Endothelial cell of umbilical vein (primary cell): Measurements from ENCODE around the gene WNK4. TPM values are rescaled to one million over a fixed set of nuclear protein-coding genes. Genes with fewer than 3 reads are reported as not detected.
"Not testable (repeated sequence)": the region's sequence is repeated elsewhere in the genome, so short reads cannot be mapped to it uniquely, and the experiment has no call there.

ENCODE experiments used
- BruUV-seq: library from RNA; stranded (reverse); fragments of 400-500 nt; replicated peaks from 2 replicates; lab custom pipeline; 2021; lab: Mats Ljungman, UMichigan
- CTCF ChIA-PET: fragments of 300-600, 350-600 bp; sonication (Branson Sonifier 250); formaldehyde crosslinking; loops from one replicate; lab custom pipeline; 2021; ENCODE audit warnings: antibody characterized with exemption, inconsistent platforms; lab: Charles Lee
- POLR2A ChIA-PET: fragments of 300-600, 350-600 bp; sonication (Branson Sonifier 250); formaldehyde crosslinking; loops from one replicate; lab custom pipeline; 2021; ENCODE audit warnings: antibody characterized with exemption, inconsistent platforms; lab: Charles Lee
- DNase-seq: peaks from one replicate; pipeline ENCODE4 v3.0.0-alpha.2; 2011; ENCODE audit warnings: low read depth, low spot score
- FAIRE-seq: peaks from 2 replicates; lab custom pipeline; 2011; peaks lifted over from hg19 to GRCh38; lab: Jason Lieb, UNC
- H2AFZ ChIP-seq: 2 replicates; pipeline ENCODE4 v1.6.0; 2012; ENCODE audit warnings: low read depth, low read length, control low read depth, inconsistent platforms
- H3K27ac ChIP-seq: 2 replicates; pipeline ENCODE4 v1.5.1; 2011; ENCODE audit warnings: low read depth, mild to moderate bottlenecking, control low read depth, low read length, moderate library complexity; ENCODE audit not compliant: insufficient read depth
- H3K27me3 ChIP-seq, 2 experiments: 2 replicates each; pipeline versions ENCODE4 v1.6.0 to v1.6.1; 2011; ENCODE audit warnings: low read length in 2 of 2, mixed read lengths in 1 of 2; ENCODE audit not compliant: control insufficient read depth in 2 of 2, insufficient read depth in 2 of 2
- H3K36me3 ChIP-seq, 2 experiments: 2 replicates in 1 of 2; 3 replicates in 1 of 2; pipeline ENCODE4 v1.5.1; 2011; ENCODE audit warnings: low read length in 2 of 2, mild to moderate bottlenecking in 1 of 2, moderate library complexity in 1 of 2; ENCODE audit not compliant: control insufficient read depth in 2 of 2, insufficient read depth in 2 of 2; ENCODE audit errors: extremely low read depth in 1 of 2
- H3K4me1 ChIP-seq: 3 replicates; pipeline ENCODE4 v1.5.1; 2011; ENCODE audit warnings: mild to moderate bottlenecking, low read length; ENCODE audit not compliant: control insufficient read depth, insufficient read depth; ENCODE audit errors: extremely low read depth
- H3K4me2 ChIP-seq: 2 replicates; pipeline ENCODE4 v1.6.1; 2011; ENCODE audit warnings: low read length, control low read depth, mixed read lengths; ENCODE audit not compliant: insufficient read depth
- H3K4me3 ChIP-seq, 3 experiments: fragments of 200-600 bp in 1 of 3; sonication (generic), shearing (Covaris generic) in 1 of 3; replicated peaks in 1 of 3; 2 replicates each; pipeline ENCODE4 v1.5.1; 2011 to 2016; ENCODE audit warnings: control low read depth in 3 of 3, low read length in 3 of 3, mild to moderate bottlenecking in 2 of 3, inconsistent platforms in 1 of 3, low read depth in 1 of 3, moderate library complexity in 1 of 3; ENCODE audit not compliant: insufficient read depth in 1 of 3
- H3K79me2 ChIP-seq: 2 replicates; pipeline ENCODE4 v1.6.0; 2012; ENCODE audit warnings: low read length, inconsistent platforms; ENCODE audit not compliant: control insufficient read depth, insufficient read depth
- H3K9ac ChIP-seq: replicated peaks from 2 replicates; pipeline ENCODE3; 2011; ENCODE audit warnings: low read length, control low read depth; ENCODE audit not compliant: insufficient read depth; ENCODE audit errors: extremely low read depth
- H3K9me1 ChIP-seq: replicated peaks from 3 replicates; pipeline ENCODE4 v1.6.0; 2011; ENCODE audit warnings: mild to moderate bottlenecking, low read length; ENCODE audit not compliant: control insufficient read depth, insufficient read depth; ENCODE audit errors: extremely low read depth
- H3K9me3 ChIP-seq: replicated peaks from 2 replicates; pipeline ENCODE4 v1.5.1; 2012; ENCODE audit warnings: low read length, inconsistent platforms; ENCODE audit not compliant: control insufficient read depth, insufficient read depth
- H4K20me1 ChIP-seq: replicated peaks from 2 replicates; pipeline ENCODE3; 2011; ENCODE audit warnings: mild to moderate bottlenecking, low read length; ENCODE audit not compliant: control insufficient read depth, insufficient read depth; ENCODE audit errors: extremely low read depth
- CTCF ChIP-seq, 2 donors: IDR thresholded peaks; 1 replicate in 1 of 2; 2 replicates in 1 of 2; pipeline ENCODE4 v1.5.1; 2011; ENCODE audit warnings: low read length in 2 of 2, mild to moderate bottlenecking in 2 of 2, moderate library complexity in 2 of 2, control low read depth in 1 of 2, inconsistent platforms in 1 of 2, low read depth in 1 of 2; ENCODE audit not compliant: insufficient read depth in 1 of 2; ENCODE audit errors: extremely low read depth in 1 of 2
- EZH2 ChIP-seq: IDR thresholded peaks from 2 replicates; pipeline ENCODE4 v1.6.1; 2012; ENCODE audit warnings: borderline replicate concordance, low read depth, mild to moderate bottlenecking, moderate library complexity, low read length, inconsistent platforms; ENCODE audit not compliant: severe bottlenecking
- FOS ChIP-seq: IDR thresholded peaks from 2 replicates; pipeline ENCODE4 v1.6.1; 2011; ENCODE audit warnings: mild to moderate bottlenecking, low read length, moderate library complexity, borderline replicate concordance; ENCODE audit not compliant: insufficient read depth
- JUN ChIP-seq: IDR thresholded peaks from 2 replicates; pipeline ENCODE4 v1.6.1; 2011; ENCODE audit warnings: borderline replicate concordance, low read depth; ENCODE audit not compliant: insufficient read length, insufficient read depth
- MAX ChIP-seq: IDR thresholded peaks from 2 replicates; pipeline ENCODE4 v1.6.1; 2011; ENCODE audit not compliant: insufficient read depth, insufficient read length
- POLR2A ChIP-seq: IDR thresholded peaks from 2 replicates; pipeline ENCODE4 v1.6.1; 2012; ENCODE audit warnings: low read depth, mild to moderate bottlenecking, control low read depth, low read length
- dilution Hi-C: fragments of 300-500 bp; cut with MboI; formaldehyde crosslinking; loops from one replicate; pipeline ENCODE4 v1.15.0; 2019; ENCODE audit warnings: low sequenced_read_pairs; ENCODE audit not compliant: extremely low pct_ligation_motif_present
- intact Hi-C: fragments of 100-400 bp; cut with micrococcal nuclease; formaldehyde crosslinking; loops from one replicate; pipeline ENCODE4 v1.10.0; 2022
- polyA plus RNA-seq, 4 experiments: library from polyadenylated mRNA; depleted of rRNA in 3 of 4; stranded (reverse) in 3 of 4; unstranded in 1 of 4; fragments of >200 nt; gene quantifications; 2 replicates each; pipeline versions ENCODE4 v1.2.1 to v1.2.3, GENCODE V29; 2011 to 2012; ENCODE audit warnings: missing spikeins in 1 of 4
- total RNA-seq: library from RNA; stranded (reverse); gene quantifications from 2 replicates; pipeline ENCODE4 v1.2.3, GENCODE V29; 2021

Gene WNK4
- total and polyA plus RNA-seq, 2 donors (not counting 3 experiments of a cell fraction or from before 2014, with no cell fraction given) = 0.84 to 1.9 TPM

DNA sequence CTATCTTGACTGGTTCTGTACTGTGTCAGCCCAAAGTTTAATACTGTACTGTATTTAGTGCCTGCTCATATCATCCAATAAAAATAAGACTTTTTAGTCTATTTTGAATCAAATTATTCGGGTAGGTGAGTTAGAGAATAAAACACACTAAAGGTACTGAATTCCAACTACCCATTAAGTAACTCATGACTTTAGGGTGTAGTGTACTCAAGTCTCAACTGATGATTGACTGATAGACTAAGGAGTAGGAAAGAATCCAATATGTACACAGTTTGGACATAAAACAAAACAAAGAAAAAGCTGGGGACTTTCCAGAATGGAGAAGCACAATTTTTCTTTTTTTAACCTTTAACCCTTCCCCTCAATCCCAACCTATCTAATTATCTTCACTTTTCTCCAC lies 39.7 kb upstream of the WNK4 start:
- Histone ChIP-seq H3K27ac (no peak overlapping the region), H3K9me3 (no peaks in the 10 kb centered on the region), H3K27me3 (no peaks in the 10 kb centered on the region), H3K4me1 (peaks cover 10% of the 10 kb centered on the region), H3K9me1 (no peaks in the 10 kb centered on the region), H3K4me2 (no peak overlapping the region), H3K9ac (no peak overlapping the region), H3K36me3 (no peaks in the 10 kb centered on the region), H2AFZ (no peak overlapping the region), H3K79me2 (peaks cover 3% of the 10 kb centered on the region), H4K20me1 (no peaks in the 10 kb centered on the region), H3K4me3 (no peak overlapping the region)
- POLR2A ChIA-PET = no interaction called here
- CTCF ChIA-PET = interaction anchor here (0.7 to 4.2 kb wide), 2 partner anchors 22 to 117 kb away, joined by 3 to 30 read pairs; no protein-coding TSS in a partner anchor
- DNase-seq (no peak), FAIRE-seq (no peak)
- intact Hi-C loops = loop anchor here (5.0 kb wide), 1 partner anchor 82 kb away; the partner anchor contains the start of gene BECN1
- TF ChIP-seq FOS (no peak), JUN (no peak), MAX (no peak), EZH2 (no peak), POLR2A (no peak), CTCF (IDR thresholded peaks at IDR 0.05; ENCODE audit: extremely low read depth in 1 of 2, insufficient read depth in 1 of 2, low read depth in 1 of 2, low read length in 2 of 2) (no peak)
- BruUV-seq = no TSS peak
- dilution Hi-C loops = no loop called here

GRCh38 chr17:42742916-42743315 lies 37.5 kb upstream of the WNK4 start:
- POLR2A ChIA-PET, H3K9ac ChIP-seq, DNase-seq, H2AFZ ChIP-seq, FAIRE-seq, BruUV-seq, H3K4me1 ChIP-seq, dilution Hi-C loops, H4K20me1 ChIP-seq, H3K9me1 ChIP-seq, H3K36me3 ChIP-seq, H3K4me2 ChIP-seq, H3K27ac ChIP-seq, H3K9me3 ChIP-seq, H3K79me2 ChIP-seq, H3K4me3 ChIP-seq, H3K27me3 ChIP-seq: not testable (repeated sequence)
- intact Hi-C loops = loop anchor here (5.0 kb wide), 1 partner anchor 79 kb away; the partner anchor contains the start of gene BECN1
- CTCF ChIA-PET = interaction anchor here (1.1 to 4.2 kb wide), 4 partner anchors 20 to 100 kb away, joined by 3 to 30 read pairs (median 4); partner anchors contain the start of gene BECN1
